HG03135 (cell line): ENCODE data around the gene CLTB.
"Not testable (repeated sequence)": the region's sequence is repeated elsewhere in the genome, so short reads cannot be mapped to it uniquely, and the experiment has no call there.

ENCODE experiments used
- ATAC-seq: cut with Tn5 transposase; IDR thresholded peaks from one replicate; pipeline ENCODE4 v1.9.1; 2021; ENCODE audit warnings: mild to moderate bottlenecking, moderate library complexity; ENCODE audit not compliant: unreplicated experiment

The CLTB gene

GRCh38 chr5:176427971-176428370 lies 11.6 kb upstream of the CLTB start:
- ATAC-seq = no peak

GRCh38 chr5:176426876-176427275 lies 10.5 kb upstream of the CLTB start:
- ATAC-seq = no peak

- ATAC-seq = no peak
Observed at GRCh38 chr5:176425791-176426190, 9.5 kb upstream of the CLTB start.

GRCh38 chr5:176425138-176425537 lies 8.8 kb upstream of the CLTB start:
- ATAC-seq = no peak

- ATAC-seq = no peak
Observed at GRCh38 chr5:176424181-176424580, 7.8 kb upstream of the CLTB start.

GRCh38 chr5:176420972-176421544 lies 4.7 kb upstream of the CLTB start:
- ATAC-seq = no peak

- no peak for ATAC-seq
Observed at GRCh38 chr5:176420086-176420485, 3.7 kb upstream of the CLTB start.

- no peak for ATAC-seq
Observed at GRCh38 chr5:176418251-176418650, 1.9 kb upstream of the CLTB start.

GRCh38 chr5:176416965-176417364 lies 626 bp upstream of the CLTB start:
- no peak for ATAC-seq

GRCh38 chr5:176415240-176415951 lies 943 bp downstream of the CLTB start:
- ATAC-seq = no peak

GRCh38 chr5:176414704-176415103 lies 1.6 kb downstream of the CLTB start:
- ATAC-seq = no peak

GRCh38 chr5:176413709-176414191 lies 2.6 kb downstream of the CLTB start:
- no peak for ATAC-seq

GRCh38 chr5:176413255-176413565 lies 3.1 kb downstream of the CLTB start:
- ATAC-seq = no peak

GRCh38 chr5:176412517-176413254 lies 3.7 kb downstream of the CLTB start:
- ATAC-seq = no peak

GRCh38 chr5:176410486-176411180 lies 5.7 kb downstream of the CLTB start:
- ATAC-seq = no peak

- ATAC-seq = no peak
Observed at GRCh38 chr5:176409765-176410164, 6.6 kb downstream of the CLTB start.

- ATAC-seq = no peak
Observed at GRCh38 chr5:176408590-176408989, 7.7 kb downstream of the CLTB start.

GRCh38 chr5:176408252-176408573 lies 8.1 kb downstream of the CLTB start:
- not testable (repeated sequence) for ATAC-seq

- ATAC-seq = no peak
Observed at GRCh38 chr5:176407456-176408251, 8.7 kb downstream of the CLTB start.

- no peak for ATAC-seq
Observed at GRCh38 chr5:176406436-176407052, 9.8 kb downstream of the CLTB start.
